Measurements from ENCODE around the gene C17orf78.
A peak's percentile ranks its signal among the peaks of the same experiment; 100 is the strongest.
"Not testable (repeated sequence)": the region's sequence is repeated elsewhere in the genome, so short reads cannot be mapped to it uniquely, and the experiment has no call there.

C17orf78 gene

GRCh38 chr17:37385474-37385990, 9.7 kb downstream of the C17orf78 start:
- no peak for DNase-seq (ENCODE audit: low read depth in 4 of 4, low spot score in 1 of 4)

- no peak for DNase-seq (ENCODE audit: low read depth in 4 of 4, low spot score in 1 of 4)
Observed at GRCh38 chr17:37386462-37386861, 10.7 kb downstream of the C17orf78 start.

GRCh38 chr17:37388266-37388665, 12.5 kb downstream of the C17orf78 start:
- no peak for DNase-seq (ENCODE audit: low read depth in 4 of 4, low spot score in 1 of 4)

GRCh38 chr17:37389160-37389559, 13.4 kb downstream of the C17orf78 start:
- DNase-seq (ENCODE audit: low read depth in 4 of 4, low spot score in 1 of 4), result no peak

DNA sequence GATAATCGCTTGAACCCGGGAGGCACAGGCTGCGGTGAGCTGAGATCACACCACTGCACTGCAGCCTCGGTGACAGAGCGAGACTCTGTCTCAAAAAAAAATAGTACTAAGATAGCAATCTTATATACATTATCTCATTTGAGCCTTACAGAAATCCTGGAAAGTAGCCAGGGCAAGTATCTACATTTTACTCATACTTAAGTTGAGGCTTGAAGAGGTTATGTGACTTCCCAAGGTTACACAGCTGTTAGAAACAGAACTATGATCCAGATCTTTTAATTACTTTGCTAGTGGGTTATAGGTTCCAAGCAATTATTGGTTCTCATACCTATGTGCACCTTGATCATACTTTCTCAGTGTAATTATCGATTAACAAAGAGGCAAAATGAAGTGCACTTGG, 15.4 kb downstream of the C17orf78 start:
- no peak for DNase-seq (ENCODE audit: low read depth in 4 of 4, low spot score in 1 of 4)

DNA sequence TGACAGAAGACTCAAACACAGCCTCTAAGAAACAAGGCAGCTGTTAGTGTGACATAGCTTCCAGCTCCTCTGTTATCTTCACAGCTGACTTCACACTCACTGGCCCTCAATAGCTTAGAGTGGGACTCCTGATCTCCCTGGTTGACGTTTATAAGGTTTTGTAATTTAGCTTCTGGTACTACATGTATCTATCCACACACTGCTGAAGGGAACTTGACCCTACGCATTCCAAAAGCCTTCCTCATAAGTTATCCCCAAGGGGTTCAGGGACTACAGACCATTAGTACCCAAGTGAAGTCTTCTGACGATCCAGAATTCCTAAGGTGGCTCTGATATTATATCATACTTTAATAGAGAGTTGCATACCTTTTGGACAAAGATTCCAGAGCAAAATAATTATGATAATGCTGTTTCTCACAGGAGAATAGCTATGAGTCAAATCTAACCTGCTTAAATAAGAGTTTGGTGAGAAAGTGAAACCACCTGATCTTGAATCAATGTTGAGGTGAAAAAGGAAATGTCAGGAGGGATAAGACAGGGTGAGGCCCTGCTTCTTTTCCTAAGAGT, 16.3 kb downstream of the C17orf78 start:
- DNase-seq (ENCODE audit: low read depth in 4 of 4, low spot score in 1 of 4), result no peak

GRCh38 chr17:37393352-37393751, 17.6 kb downstream of the C17orf78 start:
- no peak for DNase-seq (ENCODE audit: low read depth in 4 of 4, low spot score in 1 of 4)

- no peak for DNase-seq (ENCODE audit: low read depth in 4 of 4, low spot score in 1 of 4)
Observed at GRCh38 chr17:37399265-37399803, 23.5 kb downstream of the C17orf78 start.

DNA sequence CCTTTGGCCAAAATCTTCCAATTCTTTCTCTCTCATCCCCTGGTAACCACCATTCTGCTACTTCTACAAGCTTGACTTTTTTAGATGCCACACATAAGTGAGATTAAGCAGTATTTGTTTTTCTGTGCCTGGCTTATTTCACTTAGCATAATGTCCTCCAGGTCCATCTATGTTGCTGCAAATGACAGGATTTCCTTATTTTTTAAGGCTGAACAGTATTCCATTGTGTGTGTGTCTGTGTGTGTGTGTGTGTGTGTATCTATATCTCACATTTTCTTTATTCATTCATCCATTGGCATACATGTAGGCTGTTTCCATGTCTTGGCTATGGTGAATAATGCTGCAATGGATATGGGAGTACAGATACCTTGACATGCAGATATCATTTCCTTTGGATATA, 24.7 kb downstream of the C17orf78 start:
- DNase-seq (ENCODE audit: low read depth in 4 of 4, low spot score in 1 of 4), result no peak

GRCh38 chr17:37405522-37405921, 29.7 kb downstream of the C17orf78 start:
- not testable (repeated sequence) for DNase-seq (ENCODE audit: low read depth in 4 of 4, low spot score in 1 of 4)

DNA sequence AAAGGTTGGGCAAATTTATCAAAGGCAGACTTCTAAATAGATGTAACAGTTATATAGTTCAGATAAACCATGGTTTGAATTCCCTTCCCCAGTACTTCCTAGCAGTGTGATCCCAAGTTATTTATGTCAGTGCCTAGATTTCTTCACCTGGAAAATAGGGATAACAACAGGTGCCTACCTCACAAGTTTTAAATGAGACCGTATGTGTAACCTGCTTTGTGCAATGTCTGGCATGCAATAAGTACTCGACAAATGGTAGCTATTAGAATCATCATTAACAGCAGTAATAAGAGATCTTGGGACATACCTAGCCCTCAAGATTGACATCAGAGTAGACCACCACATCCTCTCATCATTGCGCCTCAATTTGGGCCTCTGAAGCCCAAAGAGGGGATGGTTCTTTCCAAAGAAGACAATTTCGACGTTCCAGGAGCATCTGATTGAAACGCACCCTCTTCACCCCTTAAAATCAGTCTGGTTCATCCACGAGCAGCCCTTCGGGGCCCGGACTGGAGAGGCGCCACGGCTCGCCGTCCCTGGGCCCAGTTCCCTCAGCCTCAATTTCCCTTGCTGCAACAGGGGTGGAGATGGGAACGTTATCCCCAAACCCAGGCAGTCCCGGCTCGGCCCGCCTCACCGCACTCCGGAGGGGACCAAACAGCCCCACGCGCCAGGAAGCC, 30.3 kb downstream of the C17orf78 start:
- no peak for DNase-seq (ENCODE audit: low read depth in 4 of 4, low spot score in 1 of 4)

DNA sequence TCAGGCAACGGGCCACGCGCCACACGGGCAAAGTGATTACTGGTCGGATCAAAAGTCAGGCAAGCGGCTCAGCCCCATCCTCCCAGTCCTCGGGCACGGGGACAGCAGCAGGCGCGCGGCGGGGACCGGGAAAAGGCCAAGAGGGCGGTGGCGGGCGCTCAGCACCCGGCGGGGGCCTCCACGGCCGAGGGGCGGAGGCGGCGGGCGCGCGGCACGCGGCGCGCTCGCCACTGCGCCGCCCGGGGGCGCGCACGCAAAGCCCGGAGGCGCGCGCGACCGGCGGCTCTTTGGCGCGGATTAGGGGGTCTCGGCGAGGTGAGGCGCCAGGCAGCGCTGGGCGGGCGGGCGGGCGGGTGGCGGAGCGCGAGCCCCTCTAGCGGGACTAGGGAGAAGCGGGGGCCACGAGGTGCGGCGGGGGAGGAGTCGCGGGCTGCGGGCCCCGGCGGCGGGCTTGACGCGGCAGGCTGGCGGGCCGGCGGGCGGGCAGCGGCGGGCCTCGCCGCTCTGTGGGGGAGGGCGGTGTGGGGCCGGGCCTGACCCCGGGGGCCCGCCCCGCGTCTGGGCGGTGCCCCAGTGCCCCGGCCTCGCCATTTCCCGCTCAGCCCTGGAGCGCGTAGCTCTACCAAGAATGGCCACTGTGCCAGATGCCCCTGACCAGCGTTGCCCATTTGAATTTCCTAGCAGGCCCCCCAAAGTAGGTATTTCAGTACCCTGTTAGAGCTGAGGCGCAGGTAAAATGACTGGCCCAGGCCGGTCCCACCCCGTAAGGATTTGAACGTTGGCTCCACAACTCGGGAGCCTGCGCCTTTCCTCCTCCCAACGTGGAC, 31.1 kb downstream of the C17orf78 start, which contains the start of the genes ACACA and TADA2A:
TSS of gene ACACA (minus strand) at position 202 of the 827 bp plus-strand sequence. CDS start 537 bp downstream, outside the sequence.
TSS of gene TADA2A (plus strand) at position 252 of the 827 bp plus-strand sequence. CDS start 4,480 bp downstream, outside the sequence.
- peak; percentile 38 to 75 (median 66) for DNase-seq (ENCODE audit: low read depth in 4 of 4, low spot score in 1 of 4)

- not testable (repeated sequence) for DNase-seq (ENCODE audit: low read depth in 4 of 4, low spot score in 1 of 4)
Observed at GRCh38 chr17:37408145-37408479, 32.3 kb downstream of the C17orf78 start.

DNA sequence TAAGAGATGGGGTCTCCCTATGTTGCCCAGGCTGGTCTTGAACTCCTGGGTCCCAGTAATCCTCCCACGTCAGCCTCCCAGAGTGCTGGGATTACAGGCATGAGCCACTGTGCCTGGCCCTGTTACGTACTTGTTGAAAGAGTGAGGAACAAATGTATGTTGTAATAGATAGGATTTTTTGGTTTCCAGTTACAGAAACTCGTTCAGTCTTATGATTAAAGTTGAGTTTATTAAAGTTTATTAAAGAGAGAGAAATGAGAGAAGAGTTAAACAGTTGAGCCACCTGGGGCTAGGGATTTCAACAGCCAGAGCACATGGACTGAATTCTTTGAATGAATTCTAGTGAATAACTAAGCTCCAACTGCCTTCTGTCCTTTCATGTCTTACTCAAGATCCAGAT, 34.6 kb downstream of the C17orf78 start:
- no peak for DNase-seq (ENCODE audit: low read depth in 4 of 4, low spot score in 1 of 4)

DNA sequence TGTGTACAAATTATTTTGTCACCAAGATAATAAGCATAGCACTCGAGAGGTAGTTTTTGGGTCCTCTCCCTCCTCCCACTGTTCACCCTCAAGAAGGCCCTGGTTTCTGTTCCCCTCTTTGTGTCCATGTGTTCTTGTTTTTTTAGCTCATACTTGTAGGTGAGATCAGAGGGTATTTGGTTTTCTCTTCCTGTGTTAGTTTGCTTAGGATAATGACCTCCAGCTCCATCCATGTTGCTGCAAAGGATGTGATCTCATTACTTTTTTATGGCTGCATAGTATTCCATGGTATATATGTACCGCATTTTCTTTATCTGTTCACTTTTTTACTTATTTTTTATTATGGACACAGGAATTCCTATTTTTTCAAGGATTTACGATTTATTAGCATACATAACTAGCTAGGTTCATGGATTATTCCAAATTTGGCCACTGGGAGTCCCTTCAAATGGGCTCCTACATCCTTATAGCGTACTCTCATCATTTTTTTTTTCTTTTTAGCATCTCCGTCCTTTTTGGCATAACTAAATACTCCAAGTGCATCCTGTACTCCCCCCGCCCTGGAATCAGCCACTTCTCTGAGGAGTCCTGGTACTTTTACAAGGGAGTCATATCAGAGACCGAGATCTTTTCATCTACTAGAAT, 38.2 kb downstream of the C17orf78 start:
- DNase-seq (ENCODE audit: low read depth in 4 of 4, low spot score in 1 of 4), result no peak

GRCh38 chr17:37417852-37418251, 42.1 kb downstream of the C17orf78 start:
- DNase-seq (ENCODE audit: low read depth in 4 of 4, low spot score in 1 of 4), result no peak

DNA sequence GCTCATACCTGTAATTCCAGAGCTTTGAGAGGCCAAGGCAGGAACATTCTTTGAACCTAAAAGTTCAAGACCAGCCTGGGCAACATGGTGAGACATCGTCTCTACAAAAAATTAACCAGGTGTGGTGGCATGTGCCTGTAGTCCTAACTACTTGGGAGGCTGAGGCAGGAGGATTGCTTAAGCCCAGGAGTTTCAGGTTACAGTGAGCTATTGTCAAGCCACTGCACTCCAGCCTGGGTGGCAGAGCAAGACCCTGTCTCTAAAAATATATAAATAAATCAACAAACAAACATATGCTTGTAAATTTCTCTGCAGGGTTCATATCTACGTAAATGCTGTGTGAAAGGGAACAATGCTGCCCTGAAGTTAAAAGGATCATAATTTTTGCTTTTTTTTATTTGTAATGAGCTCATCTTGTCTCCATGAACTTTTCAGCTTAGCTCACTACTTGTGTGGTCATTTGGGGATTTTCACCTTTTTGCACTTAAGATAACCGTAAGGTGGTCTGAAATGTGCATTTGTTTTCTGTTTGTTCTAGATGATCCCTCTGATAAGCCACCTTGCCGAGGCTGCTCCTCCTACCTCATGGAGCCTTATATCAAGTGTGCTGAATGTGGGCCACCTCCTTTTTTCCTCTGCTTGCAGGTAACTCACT, 47.3 kb downstream of the C17orf78 start:
- DNase-seq (ENCODE audit: low read depth in 4 of 4, low spot score in 1 of 4), result no peak

- DNase-seq (ENCODE audit: low read depth in 4 of 4, low spot score in 1 of 4), result no peak
Observed at GRCh38 chr17:37425268-37425667, 49.5 kb downstream of the C17orf78 start.

DNA sequence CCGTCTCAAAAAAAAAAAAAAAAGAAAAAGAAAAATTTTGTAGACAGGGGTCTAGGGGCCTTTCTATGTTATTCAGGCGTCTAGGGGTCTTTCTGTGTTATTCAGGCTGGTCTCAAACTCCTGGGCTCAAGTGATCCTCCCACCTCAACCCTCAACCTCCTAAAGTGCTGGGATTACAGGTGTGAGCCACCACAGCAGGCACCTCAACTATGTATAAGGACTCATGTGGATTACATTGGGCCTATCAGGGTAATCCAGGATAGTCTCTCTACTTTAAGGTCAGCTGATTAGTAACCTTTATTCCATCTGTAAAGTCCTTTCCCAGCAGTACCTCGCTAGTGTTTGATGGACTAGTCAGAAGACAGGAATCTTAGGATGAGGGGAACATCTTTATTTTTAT, 53.3 kb downstream of the C17orf78 start:
- DNase-seq (ENCODE audit: low read depth in 4 of 4, low spot score in 1 of 4), result no peak

GRCh38 chr17:37429453-37429852, 53.7 kb downstream of the C17orf78 start:
- DNase-seq (ENCODE audit: low read depth in 4 of 4, low spot score in 1 of 4), result no peak
